GM18502 (cell line): ENCODE results near the gene VSIG1.

Source experiments
- ATAC-seq: cut with Tn5 transposase; IDR thresholded peaks from one replicate; pipeline ENCODE4 v1.9.1; 2021; ENCODE audit warnings: mild to moderate bottlenecking; ENCODE audit not compliant: unreplicated experiment, poor library complexity

VSIG1 gene

GRCh38 chrX:108127152-108127551, 82.3 kb downstream of the VSIG1 start:
- ATAC-seq, result no peak
